Stimulated activated CD4-positive, alpha-beta T cell treated with anti-CD3 and anti-CD28 coated beads, Interleukin-1b, Interleukin-23, amount 100 ng/mL, for 1 hour (primary cell): ENCODE measurements around the gene NDUFA9.
A peak's percentile ranks its signal among the peaks of the same experiment; 100 is the strongest.

ENCODE experiments used
- DNase-seq, 2 donors: peaks; one replicate each; pipeline ENCODE4 v3.0.0-alpha.2; 2020; ENCODE audit warnings: low read depth in 2 of 2

The NDUFA9 gene

DNA sequence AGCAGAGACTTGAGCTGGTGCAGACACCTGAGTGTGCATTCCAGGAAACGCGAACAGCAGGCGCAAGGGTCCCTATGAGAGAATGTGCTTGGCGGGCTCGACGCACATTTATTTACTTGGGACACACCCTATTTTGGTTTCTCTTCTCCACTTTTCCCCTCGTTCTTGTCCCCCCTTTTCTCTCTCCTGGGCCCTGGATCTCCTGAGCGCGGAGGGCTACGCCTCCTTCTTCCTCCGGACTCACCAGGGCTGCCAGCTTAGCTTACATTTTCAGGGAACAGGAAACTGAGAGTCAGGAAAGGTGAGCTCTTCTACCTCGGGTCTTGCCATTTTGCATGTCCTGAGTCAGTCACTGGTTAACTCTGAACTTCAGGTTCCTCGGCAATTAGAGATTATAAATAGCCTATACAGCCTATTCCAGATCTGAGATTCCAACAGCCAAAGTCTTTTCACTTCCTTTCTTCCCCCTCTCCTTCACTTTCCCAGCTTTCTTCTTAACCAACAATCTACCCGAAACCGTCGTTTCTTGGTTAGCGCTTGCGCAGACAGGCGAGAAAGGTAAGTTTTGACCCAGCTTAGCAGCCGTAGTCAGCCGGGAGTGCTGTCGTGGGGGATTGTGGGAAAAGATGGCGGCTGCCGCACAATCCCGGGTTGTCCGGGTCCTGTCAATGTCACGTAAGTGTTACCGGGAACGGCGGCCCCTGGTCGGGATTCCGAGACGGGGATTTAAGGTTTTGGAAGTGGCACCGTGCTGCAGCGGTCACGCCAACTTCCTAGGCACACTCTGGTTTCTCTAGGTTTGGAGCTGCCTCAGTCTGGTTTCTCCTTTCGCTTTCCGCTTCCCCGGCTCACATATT is at the start of gene NDUFA9, which contains the start of gene AKAP3:
Gene NDUFA9, plus strand, starts transcription at position 614 of the 857 bp plus-strand sequence. Its CDS starts 13 bp downstream, at position 627.
Gene AKAP3, minus strand, starts transcription at position 551 of the 857 bp plus-strand sequence. CDS start 10,855 bp downstream, outside the sequence.
- peak; percentile 40 to 53 for DNase-seq

DNA sequence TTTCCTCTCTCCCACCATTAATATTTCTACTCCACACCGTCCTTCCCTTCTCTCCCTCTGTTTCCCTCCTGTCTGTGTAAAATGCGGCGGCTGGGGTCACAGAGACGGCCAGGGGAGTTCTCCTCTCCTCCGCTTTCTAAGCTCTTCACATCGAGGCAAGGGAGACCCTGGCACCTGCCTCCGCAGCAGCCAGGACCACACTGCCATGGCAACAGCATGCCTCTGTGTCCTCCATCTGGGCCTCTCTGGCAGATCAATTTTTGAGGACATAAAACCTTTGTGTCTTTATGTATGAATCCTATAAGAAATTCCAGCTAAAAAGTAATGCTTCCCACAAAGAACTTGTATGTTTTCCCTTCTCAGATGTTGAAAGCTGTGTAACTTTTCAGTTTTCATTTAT is 45.5 kb upstream of the NDUFA9 start:
- no peak for DNase-seq

- no peak for DNase-seq
Observed at GRCh38 chr12:4603946-4604345, 45.0 kb upstream of the NDUFA9 start.

- DNase-seq = peak; percentile 37 to 53
Observed at GRCh38 chr12:4604684-4605193, 44.2 kb upstream of the NDUFA9 start.

DNA sequence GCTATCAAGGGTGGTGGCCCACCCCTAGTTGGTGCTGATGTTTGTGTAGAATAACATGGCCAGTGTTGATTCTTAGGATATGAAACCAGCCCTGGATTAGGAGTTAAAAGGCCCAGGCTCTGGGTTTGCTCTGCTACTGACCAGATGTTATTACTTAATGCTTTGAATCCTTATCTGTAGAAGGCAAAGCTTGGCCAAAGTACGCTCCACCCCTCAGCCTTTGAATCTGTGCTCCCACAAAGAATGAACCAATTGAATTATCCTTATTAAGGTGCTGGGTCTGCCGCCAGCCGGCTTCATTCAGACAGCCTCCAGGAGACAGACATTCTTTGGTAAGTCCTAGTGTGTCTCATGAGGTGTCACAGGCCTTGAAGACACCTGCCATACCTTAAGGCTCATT is 41.9 kb upstream of the NDUFA9 start:
- DNase-seq = no peak

GRCh38 chr12:4609071-4609470 is 39.8 kb upstream of the NDUFA9 start:
- DNase-seq = no peak

GRCh38 chr12:4610481-4610880 is 38.4 kb upstream of the NDUFA9 start:
- DNase-seq = no peak

GRCh38 chr12:4615667-4616066 is 33.2 kb upstream of the NDUFA9 start:
- DNase-seq = no peak

DNA sequence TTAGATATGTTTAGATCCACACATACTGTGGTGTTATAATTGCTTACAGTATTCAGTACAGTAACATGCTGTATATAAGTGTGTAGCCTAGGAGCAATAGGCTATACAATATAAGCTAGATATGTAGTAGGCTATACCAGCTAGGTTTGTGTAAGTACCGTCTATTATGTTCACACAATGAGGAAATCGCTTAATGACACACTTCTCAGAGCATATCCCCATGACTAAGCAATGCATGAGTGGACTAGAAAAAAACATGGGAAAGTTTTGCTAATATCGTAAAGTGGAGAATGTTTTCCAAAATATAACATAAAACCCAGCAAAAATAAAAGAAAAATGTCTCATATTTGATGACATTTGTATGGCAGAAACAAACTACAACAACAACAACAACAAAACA is 27.4 kb upstream of the NDUFA9 start:
- DNase-seq = no peak

DNA sequence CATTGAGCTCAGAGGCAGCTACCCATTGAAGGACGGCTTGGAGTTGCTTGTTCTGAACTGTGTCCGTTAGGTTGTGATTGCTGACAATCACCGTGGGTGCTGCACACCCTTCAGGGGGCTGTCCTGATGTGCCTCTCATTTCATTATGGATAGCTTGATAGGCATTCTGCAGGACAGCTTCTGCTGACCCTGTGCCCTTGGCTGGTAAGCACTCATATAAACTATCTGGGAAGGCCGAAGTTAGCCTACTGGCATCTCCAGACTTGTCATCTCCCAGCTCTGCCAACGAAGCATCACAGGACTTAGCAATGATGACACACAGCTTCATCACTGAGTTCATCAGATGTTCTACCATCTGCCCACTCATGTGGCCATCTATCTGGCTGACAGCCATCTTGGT is 22.4 kb upstream of the NDUFA9 start:
- DNase-seq = no peak

- DNase-seq = no peak
Observed at GRCh38 chr12:4628406-4628805, 20.5 kb upstream of the NDUFA9 start.

GRCh38 chr12:4630262-4630661 is 18.7 kb upstream of the NDUFA9 start:
- no peak for DNase-seq

DNA sequence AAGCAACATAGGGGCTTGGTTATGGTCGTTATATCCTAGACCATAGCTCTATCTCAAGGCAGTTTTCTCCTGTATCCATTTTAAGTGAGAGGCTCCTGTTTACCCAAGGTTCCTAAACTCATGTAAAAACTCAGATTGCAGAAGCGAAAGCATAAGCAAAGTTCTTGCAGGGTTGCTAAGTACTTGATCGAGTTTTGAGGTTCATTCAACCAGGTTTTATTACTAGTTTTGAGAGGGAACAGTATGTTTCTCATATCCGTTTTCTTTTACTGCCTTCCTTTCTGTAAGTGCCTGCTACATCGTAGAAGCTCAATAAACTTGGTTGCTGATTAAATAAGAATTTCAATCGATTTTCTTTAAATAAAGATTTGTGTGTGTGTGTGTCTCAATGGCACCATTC is 5.2 kb upstream of the NDUFA9 start:
- DNase-seq = no peak

GRCh38 chr12:4645023-4645422 is 3.9 kb upstream of the NDUFA9 start:
- no peak for DNase-seq

DNA sequence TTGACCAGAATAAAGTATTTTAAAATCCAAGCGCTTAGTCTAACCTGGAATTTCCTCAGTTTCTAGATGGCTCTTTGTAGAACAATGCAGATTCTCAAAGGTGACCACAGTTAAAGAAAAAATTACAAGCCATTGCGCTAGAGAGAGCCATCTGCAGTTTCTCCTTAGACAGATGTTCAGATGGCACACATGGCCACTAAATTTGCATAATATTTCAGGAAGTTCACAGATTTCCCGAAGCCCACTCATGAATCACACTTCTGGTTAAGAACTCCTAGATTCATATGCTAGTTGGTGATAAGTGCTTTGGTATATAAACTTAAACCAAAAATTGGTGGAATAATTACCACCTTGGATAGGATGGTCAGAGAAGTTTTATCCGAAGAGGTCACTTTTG is 812 bp upstream of the NDUFA9 start:
- no peak for DNase-seq

- no peak for DNase-seq
Observed at GRCh38 chr12:4649358-4649661, 396 bp downstream of the NDUFA9 start.

GRCh38 chr12:4653257-4653656 is 4.3 kb downstream of the NDUFA9 start:
- no peak for DNase-seq

DNA sequence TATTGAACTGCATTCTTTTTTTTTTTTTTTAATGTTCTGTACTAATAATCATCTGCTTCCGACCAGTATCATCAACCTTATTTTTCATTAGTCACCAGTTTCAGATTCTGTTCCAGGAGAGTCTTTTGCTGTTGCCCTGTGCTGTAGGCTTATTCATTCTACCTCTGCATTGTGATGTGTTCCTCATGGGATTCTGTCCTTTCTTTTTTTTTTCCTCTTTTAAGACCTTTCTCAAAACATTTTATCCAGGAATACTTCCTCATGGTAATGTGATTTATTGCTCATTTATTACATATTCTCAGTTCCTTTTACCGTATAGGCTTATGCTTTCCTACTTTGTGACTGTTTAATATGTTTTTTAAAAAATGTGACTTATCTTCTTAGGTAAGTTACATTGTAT is 4.8 kb downstream of the NDUFA9 start:
- DNase-seq = no peak

- no peak for DNase-seq
Observed at GRCh38 chr12:4663971-4664505, 15.1 kb downstream of the NDUFA9 start.

DNA sequence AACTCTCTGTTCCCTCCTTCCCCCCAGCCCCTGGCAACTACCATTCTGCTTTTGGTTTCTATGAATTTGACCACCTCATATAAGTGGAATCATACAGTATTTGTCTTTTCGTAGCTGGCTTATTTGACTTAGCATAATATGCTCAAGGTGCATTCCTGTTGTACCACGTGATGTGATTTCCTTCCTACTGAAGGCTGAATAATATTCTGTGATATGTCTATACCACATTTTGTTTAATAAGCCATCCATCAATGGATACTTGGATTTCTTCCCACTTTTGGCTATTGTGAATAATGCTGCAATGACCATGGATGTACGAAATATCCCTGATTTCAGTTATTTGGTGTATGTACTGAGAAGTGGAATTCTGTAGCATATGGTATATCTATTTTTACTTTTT is 16.3 kb downstream of the NDUFA9 start:
- DNase-seq = no peak

DNA sequence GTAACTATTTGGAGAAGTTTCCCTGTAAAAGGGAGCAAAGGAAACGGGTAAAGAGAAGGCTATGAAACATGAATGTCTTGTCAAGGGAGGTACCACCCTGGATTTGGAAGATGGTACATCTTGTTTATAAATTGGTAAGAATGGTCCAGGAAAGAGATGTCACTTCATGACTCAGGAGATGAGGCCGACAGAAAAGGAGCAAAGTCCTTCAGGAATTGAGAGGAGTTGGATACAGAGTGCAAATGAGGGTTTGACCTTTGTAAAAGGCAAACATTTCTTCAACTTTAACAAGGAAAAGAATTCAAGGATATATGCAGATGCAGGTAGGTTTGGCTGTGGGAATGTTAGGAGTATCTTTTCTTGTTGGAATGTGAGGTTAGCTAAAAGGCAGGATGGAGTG is 30.8 kb downstream of the NDUFA9 start:
- DNase-seq = no peak

GRCh38 chr12:4681732-4682131 is 32.8 kb downstream of the NDUFA9 start:
- DNase-seq = no peak

DNA sequence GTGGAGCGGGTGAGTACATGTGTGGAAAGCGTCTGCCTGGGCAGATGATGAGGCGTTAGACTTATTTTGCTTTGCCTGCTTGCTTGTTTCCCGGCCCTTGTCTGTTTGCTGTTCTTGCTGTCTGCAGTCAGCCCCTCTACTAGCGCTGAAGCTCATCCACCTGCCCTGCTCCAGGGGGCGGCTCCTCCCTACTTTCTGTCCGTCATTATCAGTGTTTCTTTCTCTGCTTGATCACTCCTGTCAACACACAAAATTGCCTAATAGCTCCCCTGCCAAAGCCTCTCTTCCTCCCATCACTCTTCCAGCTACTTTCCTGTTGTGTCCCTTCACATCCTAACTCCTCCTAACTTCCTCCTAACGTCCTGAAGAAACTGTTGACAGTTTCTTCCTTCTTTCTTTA is 36.4 kb downstream of the NDUFA9 start:
- DNase-seq = no peak
